GM12892 (cell line): ENCODE results near the gene GDF3.

Experiments used
- POLR2A ChIP-seq: IDR thresholded peaks from 2 replicates; pipeline ENCODE4 v1.6.1; 2011; ENCODE audit warnings: low read depth, low read length, control low read depth
- POLR2AphosphoS5 ChIP-seq: IDR thresholded peaks from 2 replicates; pipeline ENCODE4 v1.6.1; 2011; ENCODE audit warnings: low read depth, low read length, control low read depth
- TAF1 ChIP-seq: IDR thresholded peaks from 2 replicates; pipeline ENCODE4 v1.6.1; 2011; ENCODE audit warnings: low read depth, mild to moderate bottlenecking, control low read depth, low read length, borderline replicate concordance

DNA sequence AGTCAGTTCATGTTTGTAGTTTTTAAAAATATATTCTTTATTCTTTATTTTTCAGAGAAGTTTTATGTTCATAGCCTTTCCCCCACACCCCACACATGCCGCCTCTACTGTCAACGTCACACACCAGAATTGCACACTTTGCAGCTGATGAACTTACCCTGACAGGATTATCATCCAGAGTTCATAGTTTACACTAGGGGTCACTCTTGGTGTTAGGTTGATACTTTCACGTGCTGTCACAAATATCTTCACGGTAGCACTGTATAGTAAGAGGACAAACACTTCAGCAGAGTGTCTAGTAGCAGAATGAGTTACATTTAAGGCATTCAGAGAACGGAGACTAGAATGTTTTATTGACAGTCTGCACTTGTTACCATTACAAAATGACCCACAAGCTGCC lies 20.8 kb upstream of the GDF3 start:
- TF ChIP-seq POLR2AphosphoS5: no peak
- TF ChIP-seq POLR2A: no peak
- no peak for TF ChIP-seq TAF1
